B cell (primary cell): ENCODE results near the gene TINAGL1.

Experiments
- EZH2 ChIP-seq: IDR thresholded peaks from 2 replicates; pipeline ENCODE4 v1.6.1; 2012; ENCODE audit warnings: borderline replicate concordance, low read depth, mild to moderate bottlenecking, moderate library complexity, low read length; ENCODE audit not compliant: insufficient read depth, poor library complexity, severe bottlenecking
- TF ChIP-seq, protein P1 (sequence below): fragments of 200-600 bp; IDR thresholded peaks from one replicate; pipeline ENCODE4 v1.8.0; 2022; ENCODE audit warnings: antibody characterized with exemption, mild to moderate bottlenecking

DNA sequence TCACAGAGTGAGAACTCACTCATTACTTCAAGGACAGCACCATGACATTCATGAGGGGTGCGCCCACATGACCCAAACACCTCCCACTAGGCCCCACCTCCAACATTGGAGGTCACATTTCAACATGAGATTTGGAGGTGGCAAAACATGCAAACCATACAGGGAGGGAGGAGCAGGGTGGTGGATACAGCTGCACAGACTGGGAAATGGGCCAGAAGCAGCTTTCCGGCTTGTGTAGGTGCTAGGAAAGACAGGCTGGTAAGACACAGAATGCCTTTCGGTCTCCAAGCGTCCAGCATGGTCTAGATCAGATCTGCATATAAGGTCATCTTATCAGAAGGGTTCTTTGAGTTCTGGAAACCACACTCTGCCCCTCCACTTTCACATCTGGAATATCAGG, 35.1 kb upstream of the TINAGL1 start:
- TF ChIP-seq, protein P1, sequence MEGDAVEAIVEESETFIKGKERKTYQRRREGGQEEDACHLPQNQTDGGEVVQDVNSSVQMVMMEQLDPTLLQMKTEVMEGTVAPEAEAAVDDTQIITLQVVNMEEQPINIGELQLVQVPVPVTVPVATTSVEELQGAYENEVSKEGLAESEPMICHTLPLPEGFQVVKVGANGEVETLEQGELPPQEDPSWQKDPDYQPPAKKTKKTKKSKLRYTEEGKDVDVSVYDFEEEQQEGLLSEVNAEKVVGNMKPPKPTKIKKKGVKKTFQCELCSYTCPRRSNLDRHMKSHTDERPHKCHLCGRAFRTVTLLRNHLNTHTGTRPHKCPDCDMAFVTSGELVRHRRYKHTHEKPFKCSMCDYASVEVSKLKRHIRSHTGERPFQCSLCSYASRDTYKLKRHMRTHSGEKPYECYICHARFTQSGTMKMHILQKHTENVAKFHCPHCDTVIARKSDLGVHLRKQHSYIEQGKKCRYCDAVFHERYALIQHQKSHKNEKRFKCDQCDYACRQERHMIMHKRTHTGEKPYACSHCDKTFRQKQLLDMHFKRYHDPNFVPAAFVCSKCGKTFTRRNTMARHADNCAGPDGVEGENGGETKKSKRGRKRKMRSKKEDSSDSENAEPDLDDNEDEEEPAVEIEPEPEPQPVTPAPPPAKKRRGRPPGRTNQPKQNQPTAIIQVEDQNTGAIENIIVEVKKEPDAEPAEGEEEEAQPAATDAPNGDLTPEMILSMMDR = no peak
- no peak for TF ChIP-seq EZH2
